Fibroblast of lung (primary cell): ENCODE results near the gene KLK8. TPM values are rescaled to one million over a fixed set of nuclear protein-coding genes. Genes with fewer than 3 reads are reported as not detected.

Experiments used
- DNase-seq, 2 donors: peaks; one replicate each; pipeline versions ENCODE4 v3.0.0 to v3.0.0-alpha.2; 2010; ENCODE audit warnings: low read depth in 2 of 2
- H2AFZ ChIP-seq: 2 replicates; pipeline ENCODE4 v1.5.1; 2012; ENCODE audit warnings: low read length, control low read depth, inconsistent platforms
- H3K27ac ChIP-seq: 2 replicates; pipeline ENCODE4 v1.5.1; 2011; ENCODE audit warnings: low read length, control low read depth; ENCODE audit not compliant: insufficient read depth
- H3K27me3 ChIP-seq: 2 replicates; pipeline ENCODE4 v1.5.1; 2011; ENCODE audit warnings: mild to moderate bottlenecking, low read length; ENCODE audit not compliant: control insufficient read depth, insufficient read depth
- H3K36me3 ChIP-seq: 2 replicates; pipeline ENCODE4 v1.5.1; 2011; ENCODE audit warnings: low read length; ENCODE audit not compliant: control insufficient read depth, insufficient read depth
- H3K4me1 ChIP-seq: 2 replicates; pipeline ENCODE4 v1.5.1; 2011; ENCODE audit warnings: low read length; ENCODE audit not compliant: control insufficient read depth, insufficient read depth; ENCODE audit errors: extremely low read depth
- H3K4me2 ChIP-seq: 2 replicates; pipeline ENCODE4 v1.5.1; 2011; ENCODE audit warnings: low read length, control low read depth; ENCODE audit not compliant: insufficient read depth; ENCODE audit errors: extremely low read depth
- H3K4me3 ChIP-seq, 4 experiments: fragments of 200-600 bp in 1 of 4; sonication (generic) in 1 of 4; replicated peaks in 1 of 4; 2 replicates each; pipeline ENCODE4 v1.5.1; 2011 to 2016; ENCODE audit warnings: low read length in 4 of 4, low read depth in 3 of 4, mild to moderate bottlenecking in 3 of 4, control low read depth in 2 of 4, inconsistent platforms in 1 of 4, mixed read lengths in 1 of 4; ENCODE audit not compliant: insufficient read depth in 1 of 4; ENCODE audit errors: control extremely low read depth in 1 of 4
- H3K79me2 ChIP-seq: 2 replicates; pipeline ENCODE4 v1.5.1; 2012; ENCODE audit warnings: mild to moderate bottlenecking, low read length, inconsistent platforms; ENCODE audit not compliant: control insufficient read depth, insufficient read depth
- H3K9ac ChIP-seq: 2 replicates; pipeline ENCODE4 v1.5.1; 2011; ENCODE audit warnings: mild to moderate bottlenecking, low read length, control low read depth; ENCODE audit not compliant: insufficient read depth
- H3K9me3 ChIP-seq: 2 replicates; pipeline ENCODE4 v1.5.1; 2012; ENCODE audit warnings: low read depth, low read length; ENCODE audit not compliant: control insufficient read depth, insufficient read depth
- H4K20me1 ChIP-seq: 2 replicates; pipeline ENCODE4 v1.5.1; 2011; ENCODE audit warnings: low read length; ENCODE audit not compliant: control insufficient read depth, insufficient read depth; ENCODE audit errors: extremely low read depth
- CTCF ChIP-seq, 2 donors: IDR thresholded peaks in 1 of 2; conservative IDR thresholded peaks in 1 of 2; 1 replicate in 1 of 2; 2 replicates in 1 of 2; pipeline ENCODE4 v1.5.1; 2011 to 2012; ENCODE audit warnings: low read length in 2 of 2, control low read depth in 1 of 2, inconsistent platforms in 1 of 2, low read depth in 1 of 2, mild to moderate bottlenecking in 1 of 2
- EZH2 ChIP-seq: IDR thresholded peaks from 2 replicates; pipeline ENCODE4 v1.5.1; 2012; ENCODE audit warnings: low read length, control low read depth, mild to moderate bottlenecking; ENCODE audit errors: missing control alignments
- polyA plus RNA-seq, 2 donors: library from polyadenylated mRNA; depleted of rRNA in 1 of 2; stranded (reverse) in 1 of 2; unstranded in 1 of 2; fragments of >200 nt; gene quantifications; 2 replicates each; pipeline ENCODE4 v1.2.1, GENCODE V29; 2011 to 2012; ENCODE audit warnings: missing spikeins in 1 of 2
- total RNA-seq: library from RNA; depleted of rRNA; stranded (reverse); fragments of >200 nt; gene quantifications from 2 replicates; pipeline ENCODE4 v1.2.1, GENCODE V29; 2014

Gene KLK8
- total and polyA plus RNA-seq, 2 donors (not counting 1 experiment from before 2014, with no cell fraction given), result not detected

GRCh38 chr19:50949861-50950260 is 51.5 kb downstream of the KLK8 start:
- H3K9me3 ChIP-seq, result no peaks in the 10 kb centered on the region
- no peaks in the 10 kb centered on the region for H3K4me1 ChIP-seq
- no peak overlapping the region for H2AFZ ChIP-seq
- no peaks in the 10 kb centered on the region for H4K20me1 ChIP-seq
- no peak overlapping the region for H3K27ac ChIP-seq
- no peak overlapping the region for H3K4me3 ChIP-seq
- H3K27me3 ChIP-seq, result no peaks in the 10 kb centered on the region
- no peaks in the 10 kb centered on the region for H3K36me3 ChIP-seq
- no peak for TF ChIP-seq EZH2
- no peak for TF ChIP-seq CTCF (conservative IDR thresholded peaks at IDR 0.05 in 1 of 2, IDR thresholded peaks at IDR 0.05 in 1 of 2; ENCODE audit: low read depth in 1 of 2, low read length in 2 of 2)
- DNase-seq, result no peak
- H3K79me2 ChIP-seq, result no peaks in the 10 kb centered on the region
- H3K9ac ChIP-seq, result no peak overlapping the region
- H3K4me2 ChIP-seq, result no peak overlapping the region

GRCh38 chr19:50947123-50947522 is 54.3 kb downstream of the KLK8 start:
- Histone ChIP-seq H2AFZ (no peak overlapping the region), H3K27ac (no peak overlapping the region), H3K36me3 (no peaks in the 10 kb centered on the region), H3K4me3 (no peak overlapping the region), H3K4me1 (no peaks in the 10 kb centered on the region), H4K20me1 (no peaks in the 10 kb centered on the region), H3K27me3 (no peaks in the 10 kb centered on the region), H3K9ac (no peak overlapping the region), H3K9me3 (no peaks in the 10 kb centered on the region), H3K79me2 (no peaks in the 10 kb centered on the region), H3K4me2 (no peak overlapping the region)
- no peak for DNase-seq
- no peak for TF ChIP-seq EZH2

Other genes starting within 250 kb of the KLK8 start
- not detected in 2 replicates for gene GPR32, start 231.1 kb downstream of the KLK8 start, total RNA-seq
- gene GPR32, start 231.1 kb downstream of the KLK8 start, polyA plus RNA-seq, result not detected in 2 replicates
- gene ACP4, start 211.2 kb downstream of the KLK8 start, total RNA-seq, result not detected in 2 replicates
- gene ACP4, start 211.2 kb downstream of the KLK8 start, polyA plus RNA-seq, result not detected in 2 replicates
- not detected in 2 replicates for gene KLK1, start 177.8 kb downstream of the KLK8 start, total RNA-seq
- gene KLK1, start 177.8 kb downstream of the KLK8 start, polyA plus RNA-seq, result not detected in 2 replicates
- not detected in 2 replicates for gene KLK15, start 168.0 kb downstream of the KLK8 start, total RNA-seq
- gene KLK15, start 168.0 kb downstream of the KLK8 start, polyA plus RNA-seq, result not detected in 2 replicates
- not detected in 2 replicates for gene KLK3, start 146.7 kb downstream of the KLK8 start, total RNA-seq
- gene KLK3, start 146.7 kb downstream of the KLK8 start, polyA plus RNA-seq, result not detected in 2 replicates
- gene KLK2, start 128.2 kb downstream of the KLK8 start, total RNA-seq, result not detected in 2 replicates
- gene KLK2, start 128.2 kb downstream of the KLK8 start, polyA plus RNA-seq, result not detected in 2 replicates
- not detected in 2 replicates for gene KLK4, start 90.2 kb downstream of the KLK8 start, total RNA-seq
- not detected in 2 replicates for gene KLK4, start 90.2 kb downstream of the KLK8 start, polyA plus RNA-seq
- not detected in 2 replicates for gene KLK5, start 48.6 kb downstream of the KLK8 start, total RNA-seq
- gene KLK5, start 48.6 kb downstream of the KLK8 start, polyA plus RNA-seq, result 0.10 TPM in 1 of 2 replicates, not detected in the other
- not detected in 2 replicates for gene KLK6, start 32.0 kb downstream of the KLK8 start, total RNA-seq
- gene KLK6, start 32.0 kb downstream of the KLK8 start, polyA plus RNA-seq, result not detected in 2 replicates
- not detected in 2 replicates for gene KLK7, start 17.7 kb downstream of the KLK8 start, total RNA-seq
- not detected in 2 replicates for gene KLK7, start 17.7 kb downstream of the KLK8 start, polyA plus RNA-seq
- gene KLK10, start 18.1 kb upstream of the KLK8 start, total RNA-seq, result not detected in 2 replicates
- 0.03 TPM in 1 of 2 replicates, not detected in the other for gene KLK10, start 18.1 kb upstream of the KLK8 start, polyA plus RNA-seq
- gene KLK11, start 25.0 kb upstream of the KLK8 start, total RNA-seq, result not detected in 2 replicates
- gene KLK11, start 25.0 kb upstream of the KLK8 start, polyA plus RNA-seq, result not detected in 2 replicates
- not detected in 2 replicates for gene KLK12, start 33.4 kb upstream of the KLK8 start, total RNA-seq
- gene KLK12, start 33.4 kb upstream of the KLK8 start, polyA plus RNA-seq, result not detected in 2 replicates
- not detected in 2 replicates for gene KLK13, start 63.5 kb upstream of the KLK8 start, total RNA-seq
- gene KLK13, start 63.5 kb upstream of the KLK8 start, polyA plus RNA-seq, result not detected in 2 replicates
- gene KLK14, start 81.3 kb upstream of the KLK8 start, total RNA-seq, result not detected in 2 replicates
- gene KLK14, start 81.3 kb upstream of the KLK8 start, polyA plus RNA-seq, result not detected in 2 replicates
- 6.9 and 8.1 TPM in 2 replicates for gene CTU1, start 106.8 kb upstream of the KLK8 start, total RNA-seq
- 0.98 and 1.2 TPM in 2 replicates for gene CTU1, start 106.8 kb upstream of the KLK8 start, polyA plus RNA-seq
- gene SIGLEC9, start 123.3 kb upstream of the KLK8 start, total RNA-seq, result not detected in 2 replicates
- not detected in 2 replicates for gene SIGLEC9, start 123.3 kb upstream of the KLK8 start, polyA plus RNA-seq
- gene SIGLEC7, start 140.7 kb upstream of the KLK8 start, total RNA-seq, result not detected in 2 replicates
- gene SIGLEC7, start 140.7 kb upstream of the KLK8 start, polyA plus RNA-seq, result not detected in 2 replicates
- gene CD33, start 223.5 kb upstream of the KLK8 start, total RNA-seq, result not detected in 2 replicates
- not detected in 2 replicates for gene CD33, start 223.5 kb upstream of the KLK8 start, polyA plus RNA-seq
- not detected in 2 replicates for gene SIGLECL1, start 249.5 kb upstream of the KLK8 start, total RNA-seq
- not detected in 2 replicates for gene SIGLECL1, start 249.5 kb upstream of the KLK8 start, polyA plus RNA-seq